ENCODE data around the gene SAPCD1. TPM values are rescaled to one million over a fixed set of nuclear protein-coding genes. Genes with fewer than 3 reads are reported as not detected.

SAPCD1 gene
- total RNA-seq, 1 experiment from 2014 or later: 13.7 TPM

- TF ChIP-seq, protein P1, sequence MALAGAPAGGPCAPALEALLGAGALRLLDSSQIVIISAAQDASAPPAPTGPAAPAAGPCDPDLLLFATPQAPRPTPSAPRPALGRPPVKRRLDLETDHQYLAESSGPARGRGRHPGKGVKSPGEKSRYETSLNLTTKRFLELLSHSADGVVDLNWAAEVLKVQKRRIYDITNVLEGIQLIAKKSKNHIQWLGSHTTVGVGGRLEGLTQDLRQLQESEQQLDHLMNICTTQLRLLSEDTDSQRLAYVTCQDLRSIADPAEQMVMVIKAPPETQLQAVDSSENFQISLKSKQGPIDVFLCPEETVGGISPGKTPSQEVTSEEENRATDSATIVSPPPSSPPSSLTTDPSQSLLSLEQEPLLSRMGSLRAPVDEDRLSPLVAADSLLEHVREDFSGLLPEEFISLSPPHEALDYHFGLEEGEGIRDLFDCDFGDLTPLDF (CRISPR knock-in tag; IDR thresholded peaks at IDR 0.05): no peak
- TF ChIP-seq ZNF671 (CRISPR knock-in tag; IDR thresholded peaks at IDR 0.05) (no peak), IRF1 (CRISPR knock-in tag; IDR thresholded peaks at IDR 0.05) (no peak), ZNF512 (CRISPR knock-in tag; IDR thresholded peaks at IDR 0.05; ENCODE audit: borderline replicate concordance) (no peak), TEAD4 (CRISPR knock-in tag; IDR thresholded peaks at IDR 0.05) (no peak), GTF2I (CRISPR knock-in tag; conservative IDR thresholded peaks at IDR 0.05) (no peak), SP1 (CRISPR knock-in tag; conservative IDR thresholded peaks at IDR 0.05) (peak; percentile 81), USF2 (CRISPR knock-in tag; IDR thresholded peaks at IDR 0.05) (no peak), ELF4 (CRISPR knock-in tag; IDR thresholded peaks at IDR 0.05; ENCODE audit: low read depth) (no peak), NFE2L1 (CRISPR knock-in tag; IDR thresholded peaks at IDR 0.05) (no peak), CBFB (CRISPR knock-in tag; IDR thresholded peaks at IDR 0.05; ENCODE audit: low read depth) (no peak)
- TF ChIP-seq, protein P2, sequence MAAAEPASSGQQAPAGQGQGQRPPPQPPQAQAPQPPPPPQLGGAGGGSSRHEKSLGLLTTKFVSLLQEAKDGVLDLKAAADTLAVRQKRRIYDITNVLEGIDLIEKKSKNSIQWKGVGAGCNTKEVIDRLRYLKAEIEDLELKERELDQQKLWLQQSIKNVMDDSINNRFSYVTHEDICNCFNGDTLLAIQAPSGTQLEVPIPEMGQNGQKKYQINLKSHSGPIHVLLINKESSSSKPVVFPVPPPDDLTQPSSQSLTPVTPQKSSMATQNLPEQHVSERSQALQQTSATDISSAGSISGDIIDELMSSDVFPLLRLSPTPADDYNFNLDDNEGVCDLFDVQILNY (CRISPR knock-in tag; IDR thresholded peaks at IDR 0.05): no peak
- TF ChIP-seq, protein P3, sequence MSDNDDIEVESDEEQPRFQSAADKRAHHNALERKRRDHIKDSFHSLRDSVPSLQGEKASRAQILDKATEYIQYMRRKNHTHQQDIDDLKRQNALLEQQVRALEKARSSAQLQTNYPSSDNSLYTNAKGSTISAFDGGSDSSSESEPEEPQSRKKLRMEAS (CRISPR knock-in tag; IDR thresholded peaks at IDR 0.05): peak; percentile 88
Observed at GRCh38 chr6:31795616-31796298, 33.3 kb downstream of the SAPCD1 start, which contains the start of gene VARS1 (continued).

DNA sequence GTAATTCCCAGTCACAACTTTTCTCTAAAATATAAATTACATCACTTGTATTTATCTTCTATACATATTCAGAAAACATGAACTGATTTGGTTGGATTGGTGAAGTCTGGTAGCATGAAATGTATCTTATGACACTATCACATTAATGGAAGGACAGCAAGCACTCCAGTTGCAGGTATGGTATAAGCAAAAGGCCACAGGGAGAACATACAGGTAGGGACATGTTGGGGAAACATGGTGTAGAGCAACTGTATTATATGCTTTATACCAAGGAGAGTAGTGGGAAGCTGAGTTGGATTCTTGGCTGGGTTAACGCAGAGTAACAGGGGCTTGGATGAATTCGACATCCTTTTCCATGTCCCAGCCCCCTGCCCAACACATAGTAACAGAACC lies 34.5 kb downstream of the SAPCD1 start:
- Mint-ChIP-seq H3K27ac (no peak overlapping the region; the same call in 1 of the 2 replicates), H3K36me3 (peaks cover 21% of the 10 kb centered on the region), H3K4me3 (no peak overlapping the region), H3K27me3 (ENCODE audit: low read depth) (no peaks in the 10 kb centered on the region), H3K4me1 (peaks cover 9% of the 10 kb centered on the region), H3K9me3 (no peaks in the 10 kb centered on the region)
- TF ChIP-seq NR1H2 (CRISPR knock-in tag; IDR thresholded peaks at IDR 0.05) (no peak), ETV6 (CRISPR knock-in tag; IDR thresholded peaks at IDR 0.05) (no peak), GTF2I (CRISPR knock-in tag; conservative IDR thresholded peaks at IDR 0.05) (no peak), ELF4 (CRISPR knock-in tag; IDR thresholded peaks at IDR 0.05; ENCODE audit: low read depth) (no peak)
- no peak for ATAC-seq
- DNase-seq (ENCODE audit: low spot score): no peak
- POLR2A ChIA-PET: interaction anchor here (0.7 to 2.6 kb wide), 2 partner anchors 18 to 37 kb away, joined by 3 to 18 read pairs; partner anchors contain the start of genes HSPA1A and HSPA1L
- CTCF ChIA-PET: interaction anchor here (0.8 to 2.5 kb wide), 6 partner anchors 18 to 155 kb away, joined by 3 to 21 read pairs (median 6); partner anchors contain the start of genes ABHD16A, HSPA1A, HSPA1L and MSH5

- ChIA-PET CTCF (no interaction called here), POLR2A (no interaction called here)
- no peaks in the 10 kb centered on the region for H3K27me3 Mint-ChIP-seq (ENCODE audit: low read depth)
- ATAC-seq: no peak
- H3K27ac Mint-ChIP-seq: no peak overlapping the region
- H3K36me3 Mint-ChIP-seq: peaks cover 19% of the 10 kb centered on the region
- no peaks in the 10 kb centered on the region for H3K9me3 Mint-ChIP-seq
- H3K4me1 Mint-ChIP-seq: peaks cover 9% of the 10 kb centered on the region
- no peak for DNase-seq (ENCODE audit: low spot score)
- H3K4me3 Mint-ChIP-seq: no peak overlapping the region
- TF ChIP-seq, protein P4, sequence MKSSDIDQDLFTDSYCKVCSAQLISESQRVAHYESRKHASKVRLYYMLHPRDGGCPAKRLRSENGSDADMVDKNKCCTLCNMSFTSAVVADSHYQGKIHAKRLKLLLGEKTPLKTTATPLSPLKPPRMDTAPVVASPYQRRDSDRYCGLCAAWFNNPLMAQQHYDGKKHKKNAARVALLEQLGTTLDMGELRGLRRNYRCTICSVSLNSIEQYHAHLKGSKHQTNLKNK (CRISPR knock-in tag; IDR thresholded peaks at IDR 0.05): no peak
- TF ChIP-seq, protein P5, sequence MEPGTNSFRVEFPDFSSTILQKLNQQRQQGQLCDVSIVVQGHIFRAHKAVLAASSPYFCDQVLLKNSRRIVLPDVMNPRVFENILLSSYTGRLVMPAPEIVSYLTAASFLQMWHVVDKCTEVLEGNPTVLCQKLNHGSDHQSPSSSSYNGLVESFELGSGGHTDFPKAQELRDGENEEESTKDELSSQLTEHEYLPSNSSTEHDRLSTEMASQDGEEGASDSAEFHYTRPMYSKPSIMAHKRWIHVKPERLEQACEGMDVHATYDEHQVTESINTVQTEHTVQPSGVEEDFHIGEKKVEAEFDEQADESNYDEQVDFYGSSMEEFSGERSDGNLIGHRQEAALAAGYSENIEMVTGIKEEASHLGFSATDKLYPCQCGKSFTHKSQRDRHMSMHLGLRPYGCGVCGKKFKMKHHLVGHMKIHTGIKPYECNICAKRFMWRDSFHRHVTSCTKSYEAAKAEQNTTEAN (CRISPR knock-in tag; IDR thresholded peaks at IDR 0.05): no peak
- TF ChIP-seq, protein P6, sequence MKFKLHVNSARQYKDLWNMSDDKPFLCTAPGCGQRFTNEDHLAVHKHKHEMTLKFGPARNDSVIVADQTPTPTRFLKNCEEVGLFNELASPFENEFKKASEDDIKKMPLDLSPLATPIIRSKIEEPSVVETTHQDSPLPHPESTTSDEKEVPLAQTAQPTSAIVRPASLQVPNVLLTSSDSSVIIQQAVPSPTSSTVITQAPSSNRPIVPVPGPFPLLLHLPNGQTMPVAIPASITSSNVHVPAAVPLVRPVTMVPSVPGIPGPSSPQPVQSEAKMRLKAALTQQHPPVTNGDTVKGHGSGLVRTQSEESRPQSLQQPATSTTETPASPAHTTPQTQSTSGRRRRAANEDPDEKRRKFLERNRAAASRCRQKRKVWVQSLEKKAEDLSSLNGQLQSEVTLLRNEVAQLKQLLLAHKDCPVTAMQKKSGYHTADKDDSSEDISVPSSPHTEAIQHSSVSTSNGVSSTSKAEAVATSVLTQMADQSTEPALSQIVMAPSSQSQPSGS (CRISPR knock-in tag; IDR thresholded peaks at IDR 0.05; ENCODE audit: borderline replicate concordance, low read depth): no peak
- no peak for TF ChIP-seq RORB (CRISPR knock-in tag; IDR thresholded peaks at IDR 0.05)
- no peak for TF ChIP-seq SP1 (CRISPR knock-in tag; conservative IDR thresholded peaks at IDR 0.05)
- TF ChIP-seq ZNF425 (CRISPR knock-in tag; conservative IDR thresholded peaks at IDR 0.05): no peak
Observed at GRCh38 chr6:31797588-31797987, 35.1 kb downstream of the SAPCD1 start.
